HL-60 (cell line): ENCODE measurements around the gene ALG12.

Experiments
- CTCF ChIP-seq: IDR thresholded peaks from one replicate; pipeline ENCODE4 v1.5.1; 2011; ENCODE audit warnings: low read length, control low read depth, inconsistent platforms; ENCODE audit not compliant: insufficient read depth
- GABPA ChIP-seq: IDR thresholded peaks from 2 replicates; pipeline ENCODE4 v1.6.1; 2012; ENCODE audit warnings: low read depth

- TF ChIP-seq CTCF: no peak
- no peak for TF ChIP-seq GABPA
These were observed 36.4 kb downstream of the ALG12 start for GRCh38 chr22:49881856-49882255.
